Measurements from ENCODE around the gene VDR. TPM values are rescaled to one million over a fixed set of nuclear protein-coding genes. Genes with fewer than 3 reads are reported as not detected.

The VDR gene
- polyA plus RNA-seq, 1 donor (not counting 4 experiments of a cell fraction or from before 2014, with no cell fraction given), result 43.3 TPM

DNA sequence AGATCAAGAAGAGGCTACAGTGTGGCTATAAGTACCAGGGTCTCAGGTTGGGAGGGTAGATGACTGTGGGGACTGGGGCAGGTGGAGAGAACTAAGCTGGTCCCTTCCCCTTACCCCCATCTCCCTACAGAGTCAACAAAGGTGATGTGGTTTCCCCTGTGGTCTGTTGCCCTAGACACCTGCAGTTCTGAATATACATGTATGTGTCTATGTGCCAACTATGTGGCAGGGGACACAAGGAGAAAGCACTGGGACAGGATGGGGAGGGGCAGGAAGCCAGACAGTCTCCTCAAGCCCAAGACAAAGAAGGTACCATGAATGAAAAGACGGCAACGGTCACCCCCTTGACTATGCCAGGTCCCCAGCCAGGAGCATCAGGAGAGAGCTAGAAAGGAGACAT, 80.6 kb downstream of the VDR start:
- Histone ChIP-seq H3K9me1 (ENCODE audit: control insufficient read depth, extremely low read depth, insufficient read depth, low read length) (no peaks in the 10 kb centered on the region), H3K4me1 (ENCODE audit: control insufficient read depth, extremely low read depth, insufficient read depth, low read length) (peaks cover 56% of the 10 kb centered on the region), H3K9ac (ENCODE audit: control insufficient read depth, extremely low read depth, insufficient read depth, low read length) (no peak overlapping the region), H3K36me3 (ENCODE audit: control insufficient read depth in 2 of 2, extremely low read depth in 1 of 2, insufficient read depth in 2 of 2, low read length in 2 of 2) (no peaks in the 10 kb centered on the region), H2AFZ (ENCODE audit: control insufficient read depth, low read length) (no peak overlapping the region), H3K79me2 (ENCODE audit: control insufficient read depth, insufficient read depth, low read length) (peaks cover 14% of the 10 kb centered on the region), H4K20me1 (ENCODE audit: control insufficient read depth, extremely low read depth, insufficient read depth, low read length) (no peaks in the 10 kb centered on the region), H3K27ac (ENCODE audit: control insufficient read depth, insufficient read depth, low read length) (no peak overlapping the region), H3K9me3 (ENCODE audit: control insufficient read depth, low read depth, low read length) (no peaks in the 10 kb centered on the region), H3K4me2 (ENCODE audit: control insufficient read depth, extremely low read depth, insufficient read depth, low read depth, low read length) (no peak overlapping the region), H3K27me3 (ENCODE audit: control insufficient read depth, extremely low read depth, insufficient read depth, low read length) (no peaks in the 10 kb centered on the region), H3K4me3 (ENCODE audit: control insufficient read depth in 2 of 3, extremely low read depth in 1 of 3, insufficient read depth in 2 of 3, low read depth in 1 of 3, low read length in 3 of 3) (no peak overlapping the region)
- FAIRE-seq, result no peak
- TF ChIP-seq, protein P1, sequence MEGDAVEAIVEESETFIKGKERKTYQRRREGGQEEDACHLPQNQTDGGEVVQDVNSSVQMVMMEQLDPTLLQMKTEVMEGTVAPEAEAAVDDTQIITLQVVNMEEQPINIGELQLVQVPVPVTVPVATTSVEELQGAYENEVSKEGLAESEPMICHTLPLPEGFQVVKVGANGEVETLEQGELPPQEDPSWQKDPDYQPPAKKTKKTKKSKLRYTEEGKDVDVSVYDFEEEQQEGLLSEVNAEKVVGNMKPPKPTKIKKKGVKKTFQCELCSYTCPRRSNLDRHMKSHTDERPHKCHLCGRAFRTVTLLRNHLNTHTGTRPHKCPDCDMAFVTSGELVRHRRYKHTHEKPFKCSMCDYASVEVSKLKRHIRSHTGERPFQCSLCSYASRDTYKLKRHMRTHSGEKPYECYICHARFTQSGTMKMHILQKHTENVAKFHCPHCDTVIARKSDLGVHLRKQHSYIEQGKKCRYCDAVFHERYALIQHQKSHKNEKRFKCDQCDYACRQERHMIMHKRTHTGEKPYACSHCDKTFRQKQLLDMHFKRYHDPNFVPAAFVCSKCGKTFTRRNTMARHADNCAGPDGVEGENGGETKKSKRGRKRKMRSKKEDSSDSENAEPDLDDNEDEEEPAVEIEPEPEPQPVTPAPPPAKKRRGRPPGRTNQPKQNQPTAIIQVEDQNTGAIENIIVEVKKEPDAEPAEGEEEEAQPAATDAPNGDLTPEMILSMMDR (optimal IDR thresholded peaks at IDR 0.05 in 1 of 3, IDR thresholded peaks at IDR 0.05 in 1 of 3, conservative IDR thresholded peaks at IDR 0.05 in 1 of 3; ENCODE audit: extremely low read depth in 1 of 3, insufficient read depth in 2 of 3, low read length in 3 of 3), result no peak
- no peak for TF ChIP-seq EZH2 (IDR thresholded peaks at IDR 0.05; ENCODE audit: low read length)
- no peak for DNase-seq (ENCODE audit: low read depth, low spot score)
- dilution Hi-C loops (cut with MboI; ENCODE audit: extremely low pct_ligation_motif_present, low sequenced_read_pairs), result no loop called here

DNA sequence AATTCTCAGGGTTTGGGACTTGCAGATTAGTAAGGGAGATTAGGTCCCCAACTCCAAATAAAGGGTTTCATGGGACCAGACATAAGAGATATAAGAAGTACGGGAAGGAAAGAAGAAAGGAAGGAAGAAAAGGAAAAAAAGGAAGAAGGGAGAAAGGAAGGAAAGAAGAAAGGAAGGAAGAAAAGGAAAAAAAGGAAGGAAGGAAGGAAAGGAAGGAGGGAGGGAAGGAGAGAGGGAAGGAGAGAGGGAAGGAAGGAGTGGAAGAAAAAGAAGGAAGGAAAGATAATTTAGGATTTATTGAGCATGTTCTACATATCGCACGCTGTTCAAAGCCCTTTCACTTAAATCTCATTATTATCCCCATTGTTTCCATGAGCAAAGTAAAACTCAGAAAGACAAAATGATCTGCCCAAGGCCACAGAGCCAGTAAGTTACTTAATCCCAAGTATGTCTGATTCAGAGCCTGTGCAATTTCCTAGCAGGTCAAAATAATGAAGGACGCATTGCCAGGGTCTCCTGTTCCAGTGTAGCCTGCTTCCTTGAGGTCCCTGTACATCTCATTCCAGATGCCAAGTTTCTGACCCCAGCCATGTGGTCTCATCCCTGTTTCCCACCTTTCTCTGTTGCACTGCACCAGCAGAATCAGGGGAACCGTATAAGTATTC, 81.2 kb downstream of the VDR start:
- Histone ChIP-seq H2AFZ (ENCODE audit: control insufficient read depth, low read length) (no peak overlapping the region), H4K20me1 (ENCODE audit: control insufficient read depth, extremely low read depth, insufficient read depth, low read length) (no peaks in the 10 kb centered on the region), H3K36me3 (ENCODE audit: control insufficient read depth in 2 of 2, extremely low read depth in 1 of 2, insufficient read depth in 2 of 2, low read length in 2 of 2) (no peaks in the 10 kb centered on the region), H3K27ac (ENCODE audit: control insufficient read depth, insufficient read depth, low read length) (no peak overlapping the region), H3K27me3 (ENCODE audit: control insufficient read depth, extremely low read depth, insufficient read depth, low read length) (no peaks in the 10 kb centered on the region), H3K4me2 (ENCODE audit: control insufficient read depth, extremely low read depth, insufficient read depth, low read depth, low read length) (no peak overlapping the region), H3K4me3 (ENCODE audit: control insufficient read depth in 2 of 3, extremely low read depth in 1 of 3, insufficient read depth in 2 of 3, low read depth in 1 of 3, low read length in 3 of 3) (no peak overlapping the region), H3K9me1 (ENCODE audit: control insufficient read depth, extremely low read depth, insufficient read depth, low read length) (no peaks in the 10 kb centered on the region), H3K79me2 (ENCODE audit: control insufficient read depth, insufficient read depth, low read length) (peaks cover 20% of the 10 kb centered on the region), H3K9ac (ENCODE audit: control insufficient read depth, extremely low read depth, insufficient read depth, low read length) (no peak overlapping the region), H3K4me1 (ENCODE audit: control insufficient read depth, extremely low read depth, insufficient read depth, low read length) (peaks cover 52% of the 10 kb centered on the region), H3K9me3 (ENCODE audit: control insufficient read depth, low read depth, low read length) (no peaks in the 10 kb centered on the region)
- DNase-seq (ENCODE audit: low read depth, low spot score) (no peak), FAIRE-seq (no peak)
- no peak for TF ChIP-seq EZH2 (IDR thresholded peaks at IDR 0.05; ENCODE audit: low read length)
- TF ChIP-seq, protein P1 (optimal IDR thresholded peaks at IDR 0.05 in 1 of 3, IDR thresholded peaks at IDR 0.05 in 1 of 3, conservative IDR thresholded peaks at IDR 0.05 in 1 of 3; ENCODE audit: extremely low read depth in 1 of 3, insufficient read depth in 2 of 3, low read length in 3 of 3), result no peak
- dilution Hi-C loops (cut with MboI; ENCODE audit: extremely low pct_ligation_motif_present, low sequenced_read_pairs), result no loop called here
